ENCODE results near the gene TNFRSF18.

Gene TNFRSF18

GRCh38 chr1:1191734-1192133, 14.7 kb downstream of the TNFRSF18 start:
- no peak for TF ChIP-seq CTCF (IDR thresholded peaks at IDR 0.05; ENCODE audit: control extremely low read depth, extremely low read depth, low read depth, missing control alignments)
- no peak for DNase-seq (ENCODE audit: extremely low spot score)
- ChIA-PET CTCF (interaction anchor here (0.9 kb wide), 1 partner anchor 9 kb away, joined by 3 read pairs; no protein-coding TSS in a partner anchor), POLR2A (no interaction called here)

- no peak for DNase-seq (ENCODE audit: extremely low spot score)
- TF ChIP-seq CTCF (IDR thresholded peaks at IDR 0.05; ENCODE audit: control extremely low read depth, extremely low read depth, low read depth, missing control alignments) = no peak
- ChIA-PET POLR2A (no interaction called here), CTCF (no interaction called here)
These were observed 17.3 kb downstream of the TNFRSF18 start for GRCh38 chr1:1189111-1189510.

GRCh38 chr1:1187938-1188337, 18.5 kb downstream of the TNFRSF18 start:
- POLR2A ChIA-PET = no interaction called here
- no peak for DNase-seq (ENCODE audit: extremely low spot score)
- CTCF ChIA-PET = interaction anchor here (0.8 to 1.2 kb wide), 4 partner anchors 12 to 104 kb away, joined by 3 read pairs; no protein-coding TSS in a partner anchor
- no peak for TF ChIP-seq CTCF (IDR thresholded peaks at IDR 0.05; ENCODE audit: control extremely low read depth, extremely low read depth, low read depth, missing control alignments)

GRCh38 chr1:1185101-1185765, 21.2 kb downstream of the TNFRSF18 start:
- no peak for DNase-seq (ENCODE audit: extremely low spot score)
- TF ChIP-seq CTCF (IDR thresholded peaks at IDR 0.05; ENCODE audit: control extremely low read depth, extremely low read depth, low read depth, missing control alignments) = no peak
- ChIA-PET CTCF (no interaction called here), POLR2A (no interaction called here)

GRCh38 chr1:1183833-1184775, 22.3 kb downstream of the TNFRSF18 start:
- CTCF ChIA-PET = no interaction called here
- POLR2A ChIA-PET = no interaction called here
- TF ChIP-seq CTCF (IDR thresholded peaks at IDR 0.05; ENCODE audit: control extremely low read depth, extremely low read depth, low read depth, missing control alignments) = no peak
- DNase-seq (ENCODE audit: extremely low spot score) = no peak

GRCh38 chr1:1183221-1183747, 23.1 kb downstream of the TNFRSF18 start:
- no peak for DNase-seq (ENCODE audit: extremely low spot score)
- no peak for TF ChIP-seq CTCF (IDR thresholded peaks at IDR 0.05; ENCODE audit: control extremely low read depth, extremely low read depth, low read depth, missing control alignments)
- CTCF ChIA-PET = no interaction called here
- POLR2A ChIA-PET = no interaction called here
